ENCODE measurements around the gene EXOC3L1.

- TF ChIP-seq CTCF (IDR thresholded peaks at IDR 0.05; ENCODE audit: insufficient read depth, low read depth, low read length) (no peak), EZH2 (IDR thresholded peaks at IDR 0.05; ENCODE audit: insufficient read depth, low read length) (peak; percentile 11)
Measured at GRCh38 chr16:67154578-67155294, 35.2 kb downstream of the EXOC3L1 start.

All from astrocyte (in vitro differentiated cells and primary cell).